Osteoblast (primary cell): Measurements from ENCODE around the gene CD52. TPM values are rescaled to one million over a fixed set of nuclear protein-coding genes. Genes with fewer than 3 reads are reported as not detected.
A peak's percentile ranks its signal among the peaks of the same experiment; 100 is the strongest.

Source experiments
- DNase-seq: peaks from one replicate; pipeline ENCODE4 v3.0.0; 2011; ENCODE audit warnings: low spot score, mixed read lengths; ENCODE audit not compliant: insufficient read length; ENCODE audit errors: missing footprints
- H2AFZ ChIP-seq: 2 replicates; pipeline ENCODE4 v1.6.0; 2011; ENCODE audit warnings: mild to moderate bottlenecking, low read length
- H3K27ac ChIP-seq: 2 replicates; pipeline ENCODE4 v1.5.1; 2011; ENCODE audit warnings: mild to moderate bottlenecking, low read depth, low read length, moderate library complexity
- H3K27me3 ChIP-seq: 2 replicates; pipeline ENCODE4 v1.6.0; 2012; ENCODE audit warnings: mild to moderate bottlenecking, control low read depth, inconsistent platforms, low read length, moderate library complexity; ENCODE audit not compliant: insufficient read depth
- H3K36me3 ChIP-seq: 2 replicates; pipeline ENCODE4 v1.5.1; 2011; ENCODE audit warnings: mild to moderate bottlenecking, low read length, control low read depth, moderate library complexity; ENCODE audit not compliant: insufficient read depth
- H3K4me1 ChIP-seq: 2 replicates; pipeline ENCODE4 v1.5.1; 2011; ENCODE audit warnings: mild to moderate bottlenecking, low read length, control low read depth, moderate library complexity; ENCODE audit not compliant: insufficient read depth
- H3K4me2 ChIP-seq: 2 replicates; pipeline ENCODE4 v1.6.0; 2011; ENCODE audit warnings: mild to moderate bottlenecking, low read length; ENCODE audit not compliant: insufficient read depth
- H3K4me3 ChIP-seq: fragments of 200-600 bp; sonication (generic); 3 replicates; pipeline ENCODE4 v1.5.1; 2012; ENCODE audit warnings: mild to moderate bottlenecking, low read length, inconsistent platforms; ENCODE audit not compliant: insufficient read depth
- H3K79me2 ChIP-seq: 2 replicates; pipeline ENCODE4 v1.6.0; 2012; ENCODE audit warnings: mild to moderate bottlenecking, low read length, control low read depth, inconsistent platforms; ENCODE audit not compliant: insufficient read depth
- H3K9me3 ChIP-seq: 2 replicates; pipeline ENCODE4 v1.5.1; 2011; ENCODE audit warnings: low read depth, low read length, control low read depth
- H4K20me1 ChIP-seq: 2 replicates; pipeline ENCODE4 v1.6.0; 2012; ENCODE audit warnings: mild to moderate bottlenecking, low read length, control low read depth; ENCODE audit not compliant: insufficient read depth
- total RNA-seq: library from RNA; depleted of rRNA; stranded (reverse); fragments of >200 nt; gene quantifications from 2 replicates; pipeline ENCODE4 v1.2.3, GENCODE V29; 2012
- TF ChIP-seq, protein P1 (sequence below): IDR thresholded peaks from 2 replicates; pipeline ENCODE4 v1.5.1; 2011; ENCODE audit warnings: mild to moderate bottlenecking, low read depth, low read length, moderate library complexity; ENCODE audit errors: extremely low read depth

CD52 gene
- total RNA-seq, 1 donor, result not detected

GRCh38 chr1:26280333-26281042 lies 37.3 kb upstream of the CD52 start:
- H3K9me3 ChIP-seq, result no peaks in the 10 kb centered on the region
- peak; percentile 95 for DNase-seq
- H3K4me1 ChIP-seq, result peaks cover 85% of the 10 kb centered on the region
- no peaks in the 10 kb centered on the region for H3K27me3 ChIP-seq
- peaks cover 46% of the 10 kb centered on the region for H3K79me2 ChIP-seq
- H3K36me3 ChIP-seq, result peaks cover 41% of the 10 kb centered on the region
- peak overlapping the region; percentile 76 for H3K27ac ChIP-seq
- H4K20me1 ChIP-seq, result peaks cover 25% of the 10 kb centered on the region
- TF ChIP-seq, protein P1, sequence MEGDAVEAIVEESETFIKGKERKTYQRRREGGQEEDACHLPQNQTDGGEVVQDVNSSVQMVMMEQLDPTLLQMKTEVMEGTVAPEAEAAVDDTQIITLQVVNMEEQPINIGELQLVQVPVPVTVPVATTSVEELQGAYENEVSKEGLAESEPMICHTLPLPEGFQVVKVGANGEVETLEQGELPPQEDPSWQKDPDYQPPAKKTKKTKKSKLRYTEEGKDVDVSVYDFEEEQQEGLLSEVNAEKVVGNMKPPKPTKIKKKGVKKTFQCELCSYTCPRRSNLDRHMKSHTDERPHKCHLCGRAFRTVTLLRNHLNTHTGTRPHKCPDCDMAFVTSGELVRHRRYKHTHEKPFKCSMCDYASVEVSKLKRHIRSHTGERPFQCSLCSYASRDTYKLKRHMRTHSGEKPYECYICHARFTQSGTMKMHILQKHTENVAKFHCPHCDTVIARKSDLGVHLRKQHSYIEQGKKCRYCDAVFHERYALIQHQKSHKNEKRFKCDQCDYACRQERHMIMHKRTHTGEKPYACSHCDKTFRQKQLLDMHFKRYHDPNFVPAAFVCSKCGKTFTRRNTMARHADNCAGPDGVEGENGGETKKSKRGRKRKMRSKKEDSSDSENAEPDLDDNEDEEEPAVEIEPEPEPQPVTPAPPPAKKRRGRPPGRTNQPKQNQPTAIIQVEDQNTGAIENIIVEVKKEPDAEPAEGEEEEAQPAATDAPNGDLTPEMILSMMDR, result no peak
- no peak overlapping the region for H2AFZ ChIP-seq
- peak overlapping the region; percentile 90 for H3K4me2 ChIP-seq
- H3K4me3 ChIP-seq, result peak overlapping the region; percentile 88

- peaks cover 46% of the 10 kb centered on the region for H3K79me2 ChIP-seq
- peak; percentile 92 for DNase-seq
Measured at GRCh38 chr1:26281091-26281958, 36.4 kb upstream of the CD52 start.

DNA sequence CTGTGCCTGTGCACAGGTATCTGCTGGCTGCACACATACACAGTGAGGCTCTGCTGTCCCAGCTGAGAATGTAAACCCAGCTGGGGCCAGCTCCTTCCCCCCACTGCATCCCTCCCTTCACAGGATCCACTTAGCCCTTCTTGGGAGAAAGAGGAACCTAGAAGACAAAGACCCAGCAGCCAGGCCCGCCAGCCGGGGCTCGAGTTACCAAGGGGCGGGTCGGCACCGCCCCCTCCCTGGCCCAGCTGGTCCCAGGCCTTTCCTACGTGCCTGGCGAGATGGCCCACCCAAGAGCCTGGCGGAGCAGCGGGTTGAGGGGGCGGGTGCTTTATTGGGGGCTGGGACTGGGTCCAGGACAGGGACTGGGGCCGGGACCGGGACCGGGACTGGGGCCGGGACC lies 35.8 kb upstream of the CD52 start:
- Histone ChIP-seq H3K79me2 (peaks cover 46% of the 10 kb centered on the region), H3K27ac (peak overlapping the region; percentile 76), H3K4me3 (peak overlapping the region; percentile 88), H3K4me1 (peaks cover 73% of the 10 kb centered on the region), H3K9me3 (no peaks in the 10 kb centered on the region), H3K4me2 (peak overlapping the region; percentile 90), H3K27me3 (no peaks in the 10 kb centered on the region), H3K36me3 (peaks cover 35% of the 10 kb centered on the region), H2AFZ (no peak overlapping the region), H4K20me1 (peaks cover 25% of the 10 kb centered on the region)
- TF ChIP-seq, protein P1, result no peak
- DNase-seq, result peak; percentile 75

More at GRCh38 chr1:26281091-26281958, 36.4 kb upstream of the CD52 start:
- TF ChIP-seq, protein P1, result no peak
- H3K9me3 ChIP-seq, result no peaks in the 10 kb centered on the region
- peak overlapping the region; percentile 88 for H3K4me3 ChIP-seq
- peak overlapping the region; percentile 90 for H3K4me2 ChIP-seq
- peak overlapping the region; percentile 76 for H3K27ac ChIP-seq
- H3K4me1 ChIP-seq, result peaks cover 76% of the 10 kb centered on the region
- no peak overlapping the region for H2AFZ ChIP-seq
- H3K27me3 ChIP-seq, result no peaks in the 10 kb centered on the region
- H3K36me3 ChIP-seq, result peaks cover 41% of the 10 kb centered on the region
- H4K20me1 ChIP-seq, result peaks cover 25% of the 10 kb centered on the region
